Heart left ventricle (tissue), 16 donors: ENCODE results near the gene PPP1R14C. TPM values are rescaled to one million over a fixed set of nuclear protein-coding genes. Genes with fewer than 3 reads are reported as not detected.

Experiments
- ATAC-seq, 4 donors: fragments of 200-7000 bp; cut with Tn5 transposase; one replicate each; pipeline ENCODE4 v1.9.1; 2020 to 2022; ENCODE audit warnings: moderate library complexity in 4 of 4, mild to moderate bottlenecking in 3 of 4, moderate number of reproducible peaks in 1 of 4
- DNase-seq, 5 donors: peaks; one replicate each; pipeline ENCODE4 v3.0.0-alpha.2; 2020
- H3K27ac ChIP-seq, 12 donors: fragments of 200-600 bp; sonication (generic) in 4 of 12; one replicate each; pipeline versions ENCODE4 v1.5.0 to v1.8.0; 2016 to 2022; ENCODE audit warnings: mild to moderate bottlenecking in 2 of 12
- H3K27me3 ChIP-seq, 9 donors: fragments of 200-600 bp; sonication (generic) in 2 of 9; one replicate each; pipeline versions ENCODE4 v1.5.1 to v1.8.0; 2016 to 2022; ENCODE audit warnings: mild to moderate bottlenecking in 3 of 9
- H3K36me3 ChIP-seq, 9 donors: fragments of 200-600 bp; sonication (generic) in 2 of 9; one replicate each; pipeline versions ENCODE4 v1.5.0 to v1.8.0; 2018 to 2022; ENCODE audit warnings: mild to moderate bottlenecking in 2 of 9
- H3K4me1 ChIP-seq, 12 donors: fragments of 200-600 bp; sonication (generic) in 4 of 12; one replicate each; pipeline versions ENCODE4 v1.5.0 to v1.8.0; 2016 to 2022; ENCODE audit warnings: mild to moderate bottlenecking in 3 of 12
- H3K4me3 ChIP-seq, 12 donors: fragments of 200-600 bp; sonication (generic) in 4 of 12; one replicate each; pipeline versions ENCODE4 v1.5.0 to v1.8.0; 2017 to 2022; ENCODE audit warnings: mild to moderate bottlenecking in 9 of 12, moderate library complexity in 4 of 12
- H3K9me3 ChIP-seq, 12 donors: fragments of 200-600 bp; sonication (generic) in 4 of 12; one replicate each; pipeline versions ENCODE4 v1.5.0 to v1.8.0; 2016 to 2022; ENCODE audit warnings: mild to moderate bottlenecking in 1 of 12
- POLR2A ChIP-seq, 2 donors: fragments of 450-650 bp; IDR thresholded peaks; one replicate each; pipeline ENCODE4 v1.6.1; 2017; ENCODE audit warnings: antibody characterized with exemption in 2 of 2, mild to moderate bottlenecking in 2 of 2, moderate library complexity in 2 of 2
- WGBS, 4 donors: extraction: QIAGEN DNeasy Blood & Tissue Kit in 2 of 4; methylation state at CpG; one replicate each; pipeline versions ENCODE4 v1.1.5 to v1.1.7; 2013 to 2018; 5-methylcytosine and 5-hydroxymethylcytosine counted together
- intact Hi-C, 10 donors: fragments of 100-400 bp; cut with DNase I; formaldehyde crosslinking; loops; one replicate each; pipeline versions ENCODE4 v1.11.1 to v1.14.2; 2022
- polyA plus RNA-seq, 2 donors: library from polyadenylated mRNA; stranded (reverse); fragments of 200-250 nt; gene quantifications; one replicate each; pipeline ENCODE4 v1.2.3, GENCODE V29; 2013
- total RNA-seq, 9 donors: library from RNA; depleted of rRNA in 2 of 9; stranded (reverse); fragments of >200 nt in 2 of 9; fragmentation: NEBNext Ultra II Directional in 3 of 9; extraction: Animal tissue kit (Norgen Biotek cat#: 25700) in 3 of 9; gene quantifications; one replicate each; pipeline versions ENCODE4 v1.1.0 to v1.2.4, GENCODE V29; 2016 to 2023
- TF ChIP-seq, protein P1 (sequence below), 12 donors: fragments of 200-600 bp; sonication (generic) in 4 of 12; IDR thresholded peaks; one replicate each; pipeline versions ENCODE4 v1.5.0 to v1.8.0; 2018 to 2022; ENCODE audit warnings: antibody characterized with exemption in 12 of 12, mild to moderate bottlenecking in 5 of 12
- donor health status: ischemic (EF 13 %, LVEDD 7.1; RV severe dilation, severe dysfunction).
- donor health status: healthy with polysubstance abuse.
- donor health status: DM: no; HTN: yes; CAD: no.
- donor health status: DM: no; HTN: no; CAD: no.
- donor health status: ischemic (EF 25% LVEDD 6.9; RV normal size, moderate dysfunction).
- donor health status: ischemic (EF 25% LVEDD 5.7; RV mildly dilated, moderate dysfunction).
- donor health status: healthy.
- donor health status: DM: yes; HTN: yes; CAD: no.
- donor health status: ischemic (EF 35%, LVEDD 5.7; RV mildly dilated, moderate dysfunction).
- donor health status: nonischemic (EF 11% LVEDD 7.7; RV severe dilation, severe dysfunction).
- donor health status: DM: yes; HTN: yes; CAD: no.
- donor health status: PGD.
- donor health status: ischemic (EF 29% LVEDD 5.4; RV normal size, mild dysfunction).
- donor health status: nonischemic (EF 23%, LVEDD 6.1; RV moderate dilation, normal function).

The PPP1R14C gene
- total and polyA plus RNA-seq, 11 donors: 41.1 to 143 (median 75.7) TPM

DNA sequence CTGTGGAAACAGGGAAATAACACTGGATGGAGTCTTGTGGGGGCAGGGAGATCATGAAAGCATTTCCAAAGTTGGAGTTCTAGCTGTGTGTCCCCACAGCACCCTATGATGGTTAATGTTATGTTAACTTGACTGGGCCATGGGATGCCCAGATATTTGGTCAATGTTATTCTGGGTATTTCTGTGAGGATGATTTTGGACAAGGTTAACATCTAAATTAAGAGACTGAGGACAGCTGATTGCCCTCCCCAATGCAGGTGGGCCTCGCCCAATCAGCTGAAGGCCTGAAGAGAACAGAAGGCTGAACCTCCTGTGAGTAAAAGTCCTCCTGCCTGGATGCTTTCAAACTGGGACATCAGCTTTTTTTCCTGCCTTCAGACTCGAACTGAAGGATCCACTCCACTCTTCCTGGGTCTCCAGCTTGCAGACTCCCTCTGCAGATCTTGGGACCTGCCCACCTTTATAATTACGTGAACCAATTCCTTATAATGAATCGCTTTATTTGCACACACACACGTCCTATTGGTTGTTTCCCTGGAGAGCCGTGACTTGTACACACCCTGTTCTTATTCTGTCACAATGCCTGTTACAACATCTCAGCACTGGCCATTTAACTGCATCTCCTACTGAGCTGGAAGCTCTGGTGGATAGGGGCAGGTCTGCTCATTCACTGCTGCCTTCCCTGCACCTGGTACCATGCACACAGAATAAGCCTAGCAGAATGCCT is 126.4 kb downstream of the PPP1R14C start:
- no peaks in the 10 kb centered on the region for H3K4me1 ChIP-seq
- TF ChIP-seq, protein P1, sequence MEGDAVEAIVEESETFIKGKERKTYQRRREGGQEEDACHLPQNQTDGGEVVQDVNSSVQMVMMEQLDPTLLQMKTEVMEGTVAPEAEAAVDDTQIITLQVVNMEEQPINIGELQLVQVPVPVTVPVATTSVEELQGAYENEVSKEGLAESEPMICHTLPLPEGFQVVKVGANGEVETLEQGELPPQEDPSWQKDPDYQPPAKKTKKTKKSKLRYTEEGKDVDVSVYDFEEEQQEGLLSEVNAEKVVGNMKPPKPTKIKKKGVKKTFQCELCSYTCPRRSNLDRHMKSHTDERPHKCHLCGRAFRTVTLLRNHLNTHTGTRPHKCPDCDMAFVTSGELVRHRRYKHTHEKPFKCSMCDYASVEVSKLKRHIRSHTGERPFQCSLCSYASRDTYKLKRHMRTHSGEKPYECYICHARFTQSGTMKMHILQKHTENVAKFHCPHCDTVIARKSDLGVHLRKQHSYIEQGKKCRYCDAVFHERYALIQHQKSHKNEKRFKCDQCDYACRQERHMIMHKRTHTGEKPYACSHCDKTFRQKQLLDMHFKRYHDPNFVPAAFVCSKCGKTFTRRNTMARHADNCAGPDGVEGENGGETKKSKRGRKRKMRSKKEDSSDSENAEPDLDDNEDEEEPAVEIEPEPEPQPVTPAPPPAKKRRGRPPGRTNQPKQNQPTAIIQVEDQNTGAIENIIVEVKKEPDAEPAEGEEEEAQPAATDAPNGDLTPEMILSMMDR (IDR thresholded peaks at IDR 0.05): no peak
- no peak for TF ChIP-seq POLR2A (IDR thresholded peaks at IDR 0.05)
- ATAC-seq (no peak), DNase-seq (no peak)
- H3K36me3 ChIP-seq: no peaks in the 10 kb centered on the region
- H3K9me3 ChIP-seq: peaks cover 0 to 3% (median 0%) of the 10 kb centered on the region in 12 donors
- WGBS, 4 donors: 91 to 95% (median 94%) methylated on average over 6 of the region's 6 CpGs
- intact Hi-C loops: loop anchor here in 1 of 10 donors (10.0 kb wide), 1 partner anchor 66 kb away; no protein-coding TSS in a partner anchor
- no peak overlapping the region for H3K27ac ChIP-seq
- H3K27me3 ChIP-seq: no peaks in the 10 kb centered on the region
- no peak overlapping the region for H3K4me3 ChIP-seq

DNA sequence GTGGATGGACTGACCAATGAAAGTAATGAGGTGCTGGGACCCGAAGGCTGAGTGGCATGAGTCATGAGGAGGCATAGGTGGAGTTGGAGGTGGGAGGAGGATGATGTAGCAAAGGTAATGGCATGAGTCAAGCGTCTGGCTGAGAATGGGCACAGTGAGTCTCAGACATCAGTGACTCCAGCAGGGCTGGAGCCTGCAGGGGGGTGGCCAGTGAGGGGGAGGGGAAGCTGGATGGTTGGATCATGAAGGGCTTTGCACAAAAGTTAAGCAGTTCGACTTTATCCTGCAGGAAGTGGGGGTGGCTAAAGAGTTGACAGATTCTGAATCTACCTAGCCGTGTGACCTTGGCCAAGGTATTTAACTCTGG is 127.0 kb downstream of the PPP1R14C start:
- no peak for ATAC-seq

DNA sequence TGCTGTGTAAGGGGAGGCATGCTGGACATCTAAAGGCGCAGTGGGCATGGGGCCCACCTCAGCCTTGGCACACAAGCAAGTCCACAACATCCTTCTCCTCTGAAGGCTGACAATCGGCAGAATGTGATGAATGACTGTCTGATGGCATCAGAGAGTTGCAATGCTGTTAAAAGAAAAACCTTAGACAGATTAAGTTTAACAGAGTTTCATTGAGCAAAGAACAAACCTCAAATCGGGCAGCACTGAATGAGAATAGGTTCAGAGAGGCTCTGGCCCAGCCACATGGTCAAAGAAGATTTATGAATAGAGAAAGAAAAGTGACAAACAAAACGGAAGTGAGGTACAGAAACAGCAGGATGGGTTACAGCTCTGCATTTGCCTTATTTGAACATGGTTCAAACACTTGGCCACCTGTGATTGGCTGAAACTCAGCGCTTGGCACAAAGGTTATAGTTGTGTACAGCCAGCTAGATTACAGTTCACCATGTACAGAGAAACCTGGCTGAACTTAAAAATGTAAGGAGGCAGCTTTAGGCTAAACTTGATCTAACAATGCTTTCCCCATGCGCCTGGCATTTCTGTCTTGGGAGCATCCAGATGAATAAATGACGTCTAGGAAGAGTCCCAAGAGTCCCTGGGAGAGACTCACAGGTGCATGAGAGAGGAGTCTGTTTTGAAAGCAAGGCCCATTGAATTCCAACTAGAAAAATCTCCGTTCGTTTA is 127.6 kb downstream of the PPP1R14C start:
- no peak overlapping the region for H3K27ac ChIP-seq
- H3K36me3 ChIP-seq: no peaks in the 10 kb centered on the region
- intact Hi-C loops: no loop called here
- no peak for TF ChIP-seq POLR2A (IDR thresholded peaks at IDR 0.05)
- TF ChIP-seq, protein P1 (IDR thresholded peaks at IDR 0.05): no peak
- H3K27me3 ChIP-seq: no peaks in the 10 kb centered on the region
- no peaks in the 10 kb centered on the region for H3K4me1 ChIP-seq
- 86 to 91% (median 90%) methylated on average over 9 of the region's 9 CpGs for WGBS, 4 donors
- ATAC-seq: no peak
- no peak for DNase-seq
- peaks cover 0 to 3% (median 0%) of the 10 kb centered on the region in 12 donors for H3K9me3 ChIP-seq
- H3K4me3 ChIP-seq: no peak overlapping the region

More for the DNA sequence above, 127.0 kb downstream of the PPP1R14C start:
- H3K4me3 ChIP-seq: no peak overlapping the region
- DNase-seq: no peak
- no peaks in the 10 kb centered on the region for H3K27me3 ChIP-seq
- H3K36me3 ChIP-seq: no peaks in the 10 kb centered on the region
- no peak for TF ChIP-seq POLR2A (IDR thresholded peaks at IDR 0.05)
- TF ChIP-seq, protein P1 (IDR thresholded peaks at IDR 0.05): no peak
- H3K9me3 ChIP-seq: peaks cover 0 to 3% (median 0%) of the 10 kb centered on the region in 12 donors
- H3K27ac ChIP-seq: no peak overlapping the region
- intact Hi-C loops: loop anchor here in 1 of 10 donors (10.0 kb wide), 1 partner anchor 65 kb away; no protein-coding TSS in a partner anchor
- H3K4me1 ChIP-seq: no peaks in the 10 kb centered on the region
- 71 to 79% (median 77%) methylated on average over 4 of the region's 4 CpGs for WGBS, 4 donors

DNA sequence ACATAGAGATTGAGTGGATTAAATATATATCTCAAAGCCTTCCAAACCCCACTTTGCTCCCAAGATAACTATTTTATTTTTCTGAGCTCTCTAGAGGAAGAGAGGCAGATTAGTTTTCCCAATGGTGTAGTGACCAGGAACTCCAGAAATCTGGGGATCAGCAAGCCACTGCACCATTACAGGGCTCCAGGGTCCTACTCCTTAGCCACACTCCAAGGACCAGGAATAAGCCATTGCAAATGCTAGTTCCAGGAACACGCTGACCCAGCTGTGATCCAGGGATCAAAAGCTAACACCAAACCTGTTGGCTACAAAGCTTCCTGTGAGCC is 128.3 kb downstream of the PPP1R14C start:
- WGBS, 4 donors: 87 to 100% (median 95%) methylated on average over 1 of the region's 1 CpG
- intact Hi-C loops: no loop called here
- TF ChIP-seq POLR2A (IDR thresholded peaks at IDR 0.05): no peak
- TF ChIP-seq, protein P1 (IDR thresholded peaks at IDR 0.05): no peak
- Histone ChIP-seq H3K36me3 (no peaks in the 10 kb centered on the region), H3K4me1 (no peaks in the 10 kb centered on the region), H3K9me3 (peaks cover 0 to 3% (median 0%) of the 10 kb centered on the region in 12 donors), H3K27me3 (no peaks in the 10 kb centered on the region), H3K4me3 (no peak overlapping the region), H3K27ac (no peak overlapping the region)
- no peak for DNase-seq
- ATAC-seq: no peak
